ENCODE results near the gene SLC22A4.
A peak's percentile ranks its signal among the peaks of the same experiment; 100 is the strongest.

SLC22A4 gene

DNA sequence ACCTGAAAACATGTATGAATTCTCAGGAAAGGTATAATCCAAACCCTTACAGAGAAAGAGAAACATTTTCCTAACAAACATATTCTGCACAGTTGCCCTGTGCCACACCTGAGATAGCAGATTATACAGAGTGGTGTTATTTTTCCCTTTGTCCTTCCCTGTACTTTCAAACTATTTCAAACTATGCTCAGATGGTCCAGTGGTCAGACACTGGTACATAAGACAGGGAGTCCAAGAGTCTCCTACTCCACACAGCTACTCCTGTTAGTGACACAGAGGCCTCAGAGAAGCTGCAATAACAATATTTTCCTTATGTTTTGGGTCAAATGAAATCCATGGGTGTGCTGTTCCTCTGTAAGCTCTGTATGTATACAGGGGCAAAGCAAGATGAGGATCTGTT lies 45.3 kb downstream of the SLC22A4 start:
- no peak for DNase-seq (ENCODE audit: low spot score)

DNA sequence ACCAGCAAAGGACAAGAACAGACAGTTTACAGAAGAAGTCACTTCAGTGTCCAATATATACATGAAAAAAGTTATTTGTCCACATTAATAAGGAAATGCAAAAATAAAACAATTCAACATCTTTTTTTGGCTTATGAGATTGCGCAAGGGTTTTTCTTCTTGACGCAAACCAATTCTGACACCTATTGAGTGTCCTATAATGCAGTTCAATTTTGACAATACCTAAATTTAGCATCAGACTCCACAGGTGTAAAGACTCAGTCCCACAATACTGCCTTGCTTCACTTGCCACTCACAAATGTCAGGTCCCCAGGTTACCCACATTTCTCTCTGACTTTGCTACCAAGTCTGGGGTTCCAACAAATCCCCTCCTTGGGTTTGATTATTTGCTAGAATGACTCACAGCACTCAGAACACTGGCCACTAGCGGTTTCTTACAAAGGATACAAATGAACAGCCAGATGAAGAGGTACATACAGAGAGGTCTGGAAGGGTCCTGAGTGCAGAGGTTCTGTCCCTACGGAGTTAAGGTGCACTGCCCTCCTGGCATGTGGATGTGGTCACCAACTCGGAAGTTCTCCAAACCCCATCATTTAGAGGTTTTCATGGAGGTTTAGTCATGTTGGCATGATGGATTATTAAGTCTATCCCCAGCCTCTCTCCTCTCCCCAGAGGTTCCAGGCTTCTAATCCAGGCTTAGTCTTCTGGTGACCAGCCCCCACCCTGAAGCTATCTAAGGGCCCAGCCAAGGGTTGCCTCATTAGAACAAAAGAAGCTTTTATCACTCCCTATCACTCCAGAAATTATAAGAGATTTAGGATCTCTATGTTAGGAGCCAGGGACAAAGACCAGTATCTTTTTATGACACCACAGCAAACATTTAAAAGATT lies 48.3 kb downstream of the SLC22A4 start:
- DNase-seq (ENCODE audit: low spot score) = no peak

DNA sequence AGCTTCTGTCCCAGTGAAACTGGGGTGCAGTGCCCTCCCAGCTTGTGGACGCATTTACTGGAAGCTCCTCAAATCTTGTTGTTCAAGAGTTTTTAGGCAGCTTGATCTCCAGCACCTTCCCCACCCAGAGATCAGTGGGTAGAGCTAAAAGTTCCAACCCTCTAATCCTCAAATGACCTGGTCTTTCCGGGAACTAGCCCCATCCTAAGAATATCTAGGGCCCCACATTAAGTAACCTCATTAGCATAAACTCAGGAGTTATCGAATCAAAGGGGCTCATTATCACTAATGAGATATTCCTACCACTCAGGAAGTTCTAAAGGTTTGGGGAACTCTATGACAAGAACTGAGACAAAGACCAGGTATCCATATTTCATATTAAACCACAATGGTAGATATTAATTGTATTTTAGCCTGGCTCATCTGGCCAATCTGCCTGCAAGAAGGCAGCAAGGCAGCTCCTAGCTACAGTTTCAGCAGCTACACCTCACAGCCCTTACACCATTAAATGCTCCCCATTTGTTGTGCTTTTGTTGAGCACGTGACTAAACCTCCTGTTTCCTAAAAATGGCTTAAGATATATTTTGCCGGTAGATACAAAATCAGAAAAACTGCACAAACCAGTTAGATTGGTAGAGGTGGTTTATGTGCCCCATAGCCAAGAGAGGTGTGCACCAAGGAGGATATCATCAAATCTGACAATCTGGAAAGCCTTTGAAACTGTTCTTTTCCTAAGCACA lies 50.8 kb downstream of the SLC22A4 start:
- no peak for DNase-seq (ENCODE audit: low spot score)

DNA sequence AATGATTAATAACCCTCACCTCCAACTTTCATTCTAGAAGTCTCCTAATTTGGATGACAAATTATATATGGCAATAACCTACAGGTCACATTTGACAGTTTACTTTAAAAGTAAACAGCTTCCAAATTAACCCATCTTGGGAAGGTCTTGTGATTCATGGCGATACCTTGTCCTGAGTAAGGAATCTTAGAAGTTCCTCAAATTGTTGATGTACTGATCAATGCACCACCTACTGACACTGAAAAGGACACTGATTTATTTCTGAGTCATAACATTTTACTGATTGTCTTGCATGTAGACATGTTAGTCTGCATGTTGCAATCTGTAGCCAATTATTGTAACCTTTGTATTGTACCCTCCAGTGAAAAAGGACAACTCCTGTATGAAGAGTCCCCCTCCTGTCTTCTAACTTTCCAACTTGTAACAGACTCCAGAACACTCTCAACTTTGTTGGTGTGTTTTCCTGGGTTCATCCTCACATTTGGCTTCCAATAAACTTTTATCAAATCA lies 59.3 kb downstream of the SLC22A4 start:
- no peak for DNase-seq (ENCODE audit: low spot score)

DNA sequence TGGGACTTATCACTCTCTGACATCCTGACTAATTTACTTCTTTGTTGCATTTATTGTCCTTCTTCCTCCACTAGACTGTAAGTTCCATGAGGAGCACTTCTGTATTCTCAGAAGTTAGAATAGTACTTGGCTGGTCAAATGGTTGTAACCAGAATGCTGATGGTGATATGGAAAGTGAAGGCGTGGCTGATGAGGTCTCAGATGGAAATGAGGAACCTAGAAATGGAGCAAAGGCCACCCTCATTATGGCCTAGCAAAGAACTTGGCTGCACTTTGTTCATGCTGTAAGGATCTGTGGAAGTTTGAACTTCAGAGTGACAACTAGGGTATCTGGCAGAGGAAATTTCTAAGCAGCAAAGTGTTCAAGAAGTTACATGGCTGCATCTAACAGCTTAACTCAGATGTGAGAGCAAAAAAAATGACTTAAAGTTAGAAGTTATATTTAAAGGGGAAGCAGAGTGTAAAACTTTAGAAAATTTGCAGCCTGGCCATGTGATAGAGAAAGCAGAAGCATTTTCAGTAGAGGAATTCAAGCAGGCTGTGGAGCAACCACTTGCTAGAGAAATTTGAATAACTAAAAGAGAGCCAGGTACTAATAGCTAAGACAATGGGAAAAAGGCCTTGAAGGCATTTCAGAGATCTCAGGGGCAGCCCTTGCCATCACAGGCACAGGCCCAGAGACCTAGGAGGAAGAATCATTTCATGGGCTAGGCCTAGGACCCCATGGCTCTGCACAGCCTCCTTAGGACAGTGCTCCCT lies 60.4 kb downstream of the SLC22A4 start:
- DNase-seq (ENCODE audit: low spot score) = no peak

DNA sequence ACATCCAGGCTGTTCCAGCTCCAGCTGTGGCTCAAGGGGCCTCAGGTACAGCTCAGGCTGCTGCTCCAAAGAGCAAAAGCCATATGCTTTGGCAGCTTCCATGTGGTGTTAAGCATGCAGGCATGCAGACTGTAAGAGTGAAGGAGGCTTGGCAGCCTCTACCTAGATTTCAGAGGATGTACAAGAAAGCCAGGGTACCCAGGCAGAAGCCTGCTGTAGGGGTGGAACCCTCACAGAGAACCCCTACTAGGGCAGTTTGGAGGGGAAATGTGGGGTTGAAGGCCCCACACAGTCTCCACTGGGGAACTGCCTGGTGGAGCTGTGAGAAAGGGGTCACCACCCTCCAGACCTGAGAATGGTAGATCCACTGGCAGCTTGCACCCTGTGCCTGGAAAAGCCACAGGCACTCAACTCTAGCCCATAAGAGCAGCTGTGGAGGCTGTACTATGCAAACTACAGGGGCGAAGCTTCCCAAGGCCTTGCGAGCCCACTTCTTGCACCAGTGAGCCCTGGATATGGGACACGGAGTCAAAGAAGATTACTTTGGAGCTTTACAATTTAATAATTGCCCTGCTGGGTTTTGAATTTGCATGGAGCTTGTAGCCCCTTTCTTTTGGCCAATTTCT lies 61.1 kb downstream of the SLC22A4 start:
- DNase-seq (ENCODE audit: low spot score) = no peak

DNA sequence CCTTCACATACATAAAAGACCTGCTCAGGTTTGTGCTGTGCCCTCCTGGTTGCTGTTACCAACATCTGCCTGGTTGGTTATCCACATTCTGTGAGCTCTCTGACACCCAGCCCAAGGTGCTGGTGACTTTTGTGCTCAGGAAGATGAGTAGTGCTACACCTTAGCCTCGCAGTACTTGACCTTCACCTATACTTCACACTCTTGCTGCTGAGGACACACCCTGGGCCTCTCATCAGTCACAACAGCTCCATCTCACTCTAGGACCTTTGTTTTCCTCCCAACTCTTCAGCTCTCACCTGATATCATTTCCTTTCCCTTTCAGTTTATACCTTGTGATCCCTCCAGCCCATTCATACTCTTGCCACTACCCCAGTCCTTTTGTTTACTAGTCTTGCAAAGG lies 64.6 kb downstream of the SLC22A4 start:
- no peak for DNase-seq (ENCODE audit: low spot score)

DNA sequence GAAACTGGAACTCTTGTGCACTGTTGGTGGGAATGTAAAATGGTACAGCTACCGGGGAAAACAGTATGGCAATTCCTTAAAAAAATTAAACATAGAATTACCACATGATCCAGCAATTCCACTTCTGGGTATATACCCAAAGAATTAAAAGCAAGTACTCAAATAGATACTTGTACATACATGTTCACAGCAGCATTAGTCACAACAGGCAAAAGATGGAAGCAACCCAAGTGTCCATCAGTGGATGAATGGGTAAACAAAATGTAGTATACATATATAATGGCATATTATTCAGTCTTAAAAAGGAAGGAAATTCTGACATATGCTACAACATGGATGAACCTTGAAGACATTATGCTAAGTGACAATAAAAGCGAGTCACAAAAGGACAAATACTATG lies 67.9 kb downstream of the SLC22A4 start:
- DNase-seq (ENCODE audit: low spot score) = no peak

DNA sequence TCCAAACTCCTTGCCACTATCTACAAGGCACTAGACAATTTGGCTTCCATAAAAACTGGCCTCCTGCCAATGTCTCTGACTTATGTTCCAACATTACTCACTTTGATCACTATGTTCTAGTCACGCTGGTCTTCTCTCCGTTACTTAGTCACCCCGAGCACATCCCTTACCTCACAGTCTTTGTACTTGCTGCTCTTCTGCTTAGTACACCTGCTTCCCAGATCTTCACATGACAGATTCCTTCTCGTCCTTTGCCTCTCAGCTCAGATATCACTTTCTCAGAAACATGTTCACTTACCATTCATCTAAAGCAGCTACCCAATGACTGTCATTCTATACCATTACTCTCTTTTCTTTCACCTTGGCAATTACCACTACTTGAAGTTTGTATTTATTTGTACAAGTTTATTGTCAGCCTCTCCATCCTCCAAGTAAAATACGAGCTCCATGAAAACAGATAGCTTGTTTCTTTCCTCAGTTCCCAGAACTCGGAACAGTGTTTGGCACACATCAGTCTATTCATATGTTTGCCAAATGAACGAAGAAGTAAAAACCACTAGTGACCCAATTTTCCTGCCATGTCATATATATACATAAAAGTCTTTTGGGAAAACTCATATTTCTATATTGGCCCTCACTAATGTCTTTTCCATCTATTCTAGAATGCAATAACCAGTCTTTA lies 69.4 kb downstream of the SLC22A4 start:
- DNase-seq (ENCODE audit: low spot score) = no peak

DNA sequence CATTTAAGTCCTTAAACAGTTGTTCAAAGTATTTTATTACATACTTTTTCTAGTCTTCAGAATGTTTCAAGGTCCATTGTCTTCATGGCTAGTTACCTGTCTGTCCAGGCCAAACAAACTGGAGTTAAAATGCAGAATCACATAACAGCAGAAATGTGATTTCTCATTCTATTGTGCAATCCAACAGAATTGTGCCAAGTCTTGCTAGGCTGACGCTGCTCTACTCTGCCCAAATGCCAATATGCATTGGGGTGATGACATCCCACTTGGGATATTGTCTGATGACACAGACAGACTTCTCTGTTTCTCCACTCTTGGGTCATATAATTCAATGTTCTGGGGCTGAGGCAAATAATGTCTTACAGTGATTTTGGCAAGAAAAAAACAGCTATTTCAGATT lies 70.1 kb downstream of the SLC22A4 start:
- DNase-seq (ENCODE audit: low spot score) = no peak

DNA sequence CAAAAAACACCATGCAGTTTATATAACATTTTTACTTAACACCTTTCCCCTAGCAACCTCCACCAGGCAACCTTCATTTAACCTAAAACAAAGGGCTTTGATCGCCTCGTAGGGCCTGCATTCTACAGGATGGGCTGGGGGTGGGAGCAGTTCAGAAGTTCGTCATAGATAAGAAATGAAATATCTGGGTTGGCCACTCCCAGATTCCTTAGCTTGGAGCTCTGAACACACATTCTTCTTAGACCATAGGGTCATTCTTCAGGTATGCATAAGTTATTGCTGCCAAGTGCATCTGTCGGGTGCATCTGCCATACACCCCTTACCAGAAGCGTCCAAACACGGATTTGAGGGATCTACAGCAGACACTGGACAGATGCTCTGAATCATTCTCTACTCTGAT lies 71.0 kb downstream of the SLC22A4 start:
- DNase-seq (ENCODE audit: low spot score) = no peak

DNA sequence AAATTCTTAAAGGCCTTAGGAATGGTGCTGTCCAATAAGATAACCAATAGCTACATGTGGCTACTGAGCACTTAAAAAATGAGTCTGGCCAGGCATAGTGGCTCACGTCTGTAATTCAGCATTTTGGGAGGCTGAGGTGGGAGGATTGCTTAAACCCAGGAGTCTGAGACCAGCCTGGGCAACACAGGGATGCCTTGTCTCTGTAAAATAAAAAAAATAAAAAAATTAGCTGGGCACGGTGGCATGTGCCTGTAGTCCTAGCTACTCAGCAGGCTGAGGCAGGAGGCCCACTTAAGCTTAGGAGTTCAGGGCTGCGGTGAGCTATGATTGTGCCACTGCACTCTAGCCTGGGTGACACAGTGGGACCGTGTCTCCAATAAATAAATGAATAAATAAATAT lies 74.0 kb downstream of the SLC22A4 start:
- no peak for DNase-seq (ENCODE audit: low spot score)

DNA sequence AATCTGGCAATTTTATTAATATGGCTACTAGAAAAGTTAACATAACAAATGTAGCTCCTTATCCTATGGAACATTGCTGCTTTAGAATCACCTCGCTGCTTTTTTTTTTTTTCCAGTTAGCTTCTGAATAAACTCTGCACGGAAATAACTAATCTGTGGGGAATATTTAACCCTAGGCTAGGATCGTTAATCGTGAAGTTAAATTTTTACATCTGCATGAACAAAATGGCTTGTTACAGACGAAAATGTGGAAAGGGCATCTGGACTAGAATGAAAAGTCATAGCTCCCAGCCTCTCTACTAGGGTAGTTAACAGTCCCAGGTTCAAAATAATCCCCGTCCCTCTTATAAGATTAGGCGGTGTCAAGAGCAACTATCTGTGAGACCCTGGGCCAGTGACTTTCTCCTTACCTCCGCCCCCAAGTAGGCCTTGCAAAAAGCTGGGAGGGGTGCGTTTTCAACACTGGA lies 74.8 kb downstream of the SLC22A4 start:
- DNase-seq (ENCODE audit: low spot score) = no peak

DNA sequence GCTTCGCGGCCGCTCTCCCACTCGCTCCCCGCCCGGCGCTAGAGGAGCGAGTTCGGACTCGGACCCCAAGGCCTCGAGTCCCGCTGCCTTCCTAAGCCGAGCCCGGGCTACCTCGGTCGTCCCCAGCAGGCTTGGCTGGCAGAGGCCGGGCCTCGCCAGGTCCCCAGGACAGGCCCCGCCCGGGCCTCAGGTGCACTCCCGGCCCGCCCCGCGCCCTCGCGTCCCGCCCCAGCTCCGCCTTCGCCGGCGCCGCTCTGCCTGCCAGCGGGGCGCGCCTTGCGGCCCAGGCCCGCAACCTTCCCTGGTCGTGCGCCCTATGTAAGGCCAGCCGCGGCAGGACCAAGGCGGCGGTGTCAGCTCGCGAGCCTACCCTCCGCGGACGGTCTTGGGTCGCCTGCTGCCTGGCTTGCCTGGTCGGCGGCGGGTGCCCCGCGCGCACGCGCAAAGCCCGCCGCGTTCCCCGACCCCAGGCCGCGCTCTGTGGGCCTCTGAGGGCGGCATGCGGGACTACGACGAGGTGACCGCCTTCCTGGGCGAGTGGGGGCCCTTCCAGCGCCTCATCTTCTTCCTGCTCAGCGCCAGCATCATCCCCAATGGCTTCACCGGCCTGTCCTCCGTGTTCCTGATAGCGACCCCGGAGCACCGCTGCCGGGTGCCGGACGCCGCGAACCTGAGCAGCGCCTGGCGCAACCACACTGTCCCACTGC lies 75.4 kb downstream of the SLC22A4 start, which contains the start of gene SLC22A5:
TSS of gene SLC22A5 (plus strand) at position 237 of the 707 bp plus-strand sequence. CDS start at position 500, 263 bp downstream.
- peak; percentile 62 for DNase-seq (ENCODE audit: low spot score)

DNA sequence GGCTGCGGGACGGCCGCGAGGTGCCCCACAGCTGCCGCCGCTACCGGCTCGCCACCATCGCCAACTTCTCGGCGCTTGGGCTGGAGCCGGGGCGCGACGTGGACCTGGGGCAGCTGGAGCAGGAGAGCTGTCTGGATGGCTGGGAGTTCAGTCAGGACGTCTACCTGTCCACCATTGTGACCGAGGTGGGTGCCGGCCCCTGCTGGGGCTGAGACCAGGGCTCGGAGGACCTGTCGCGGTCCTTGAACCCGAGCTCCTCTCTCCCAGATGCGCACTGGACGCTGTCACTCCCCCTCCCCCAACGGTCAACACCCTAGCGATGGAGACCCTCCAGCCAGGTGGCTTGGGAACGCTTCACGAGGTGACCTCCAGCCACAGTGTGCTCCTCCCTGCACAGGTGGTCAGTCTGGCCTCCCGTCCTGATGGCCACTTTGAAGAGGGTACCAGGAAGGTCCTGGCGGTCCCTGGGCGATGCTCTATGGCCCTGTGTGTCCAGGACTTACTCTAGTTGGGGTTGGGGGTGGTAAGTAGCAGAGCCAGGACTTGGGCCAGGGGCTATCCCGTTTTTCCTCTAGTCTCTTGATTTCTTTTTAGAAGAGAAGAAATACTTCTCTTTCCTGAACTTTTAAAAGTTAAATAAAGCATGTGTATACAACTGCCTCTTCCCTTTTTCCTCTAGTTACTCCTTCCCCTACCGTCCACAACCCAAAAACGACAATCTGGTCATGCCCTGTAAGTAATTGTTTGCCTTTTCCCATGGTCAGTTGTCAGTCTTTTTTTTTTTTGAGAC lies 76.2 kb downstream of the SLC22A4 start:
- no peak for DNase-seq (ENCODE audit: low spot score)

DNA sequence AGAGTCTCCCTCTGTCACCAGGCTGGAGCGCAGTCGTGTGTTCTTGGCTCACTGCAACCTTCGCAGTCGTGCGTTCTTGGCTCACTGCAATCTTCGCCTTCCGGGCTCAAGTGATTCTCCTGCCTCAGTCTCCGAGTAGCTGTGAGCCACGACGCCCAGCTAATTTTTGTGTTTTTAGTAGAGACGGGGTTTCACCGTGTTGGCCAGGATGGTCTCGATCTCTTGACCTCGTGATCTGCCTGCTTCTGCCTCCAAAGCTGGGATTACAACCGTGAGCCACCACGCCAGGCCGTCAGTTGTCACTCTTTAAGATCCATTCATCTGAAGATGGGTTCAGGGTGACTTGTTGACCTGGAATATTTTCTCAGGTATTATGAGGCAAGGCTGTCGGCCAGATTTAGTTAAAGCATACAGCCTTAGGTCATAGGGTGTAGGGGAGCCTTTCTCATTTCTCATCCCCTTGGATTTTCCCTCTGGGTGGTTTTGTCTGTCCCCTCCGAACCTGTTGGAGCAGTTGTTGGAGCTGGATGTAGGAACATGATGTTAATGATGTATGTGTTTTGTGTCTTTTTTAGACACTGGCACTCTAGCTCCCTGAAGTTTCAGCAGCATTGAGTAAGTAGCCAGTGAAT lies 76.9 kb downstream of the SLC22A4 start:
- DNase-seq (ENCODE audit: low spot score) = no peak

DNA sequence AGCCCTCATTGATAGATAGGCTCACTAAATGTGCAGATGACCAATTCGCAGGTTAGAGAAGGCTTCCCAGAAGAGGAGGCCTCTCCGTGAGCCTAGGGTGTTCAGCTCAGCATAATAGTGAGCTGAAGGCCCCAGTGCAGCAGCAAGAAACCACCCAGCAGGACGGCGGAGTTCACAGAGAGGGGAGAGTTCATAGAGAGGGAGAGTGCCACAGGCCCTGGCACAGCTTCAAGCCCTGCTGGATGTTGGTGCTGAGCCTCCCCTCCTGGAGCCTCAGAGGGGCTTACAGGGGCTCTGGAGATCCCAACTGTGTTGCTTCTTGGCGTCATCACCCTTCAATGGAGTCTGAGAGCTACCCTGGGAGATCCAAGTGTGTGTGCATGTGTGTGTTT lies 77.4 kb downstream of the SLC22A4 start:
- DNase-seq (ENCODE audit: low spot score) = no peak

DNA sequence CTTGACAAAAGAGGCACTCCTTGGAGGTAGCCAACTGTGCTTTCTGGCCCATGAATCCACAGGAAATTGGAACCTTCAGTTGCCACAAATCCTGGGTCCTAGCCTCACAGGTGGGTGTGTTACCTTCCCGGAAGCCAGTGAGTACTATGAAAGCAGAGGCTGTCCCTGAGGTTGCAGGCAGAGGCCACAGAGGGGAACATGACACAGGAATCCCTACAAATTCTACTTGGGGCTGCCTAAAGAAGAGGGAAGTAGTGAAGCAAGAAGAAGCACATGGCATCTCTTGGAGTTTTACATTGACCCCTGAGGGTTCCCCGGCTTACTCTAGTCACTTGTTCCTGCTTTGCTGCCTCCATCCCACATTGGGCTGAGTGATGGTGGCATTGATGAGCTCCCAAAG lies 77.9 kb downstream of the SLC22A4 start:
- no peak for DNase-seq (ENCODE audit: low spot score)

DNA sequence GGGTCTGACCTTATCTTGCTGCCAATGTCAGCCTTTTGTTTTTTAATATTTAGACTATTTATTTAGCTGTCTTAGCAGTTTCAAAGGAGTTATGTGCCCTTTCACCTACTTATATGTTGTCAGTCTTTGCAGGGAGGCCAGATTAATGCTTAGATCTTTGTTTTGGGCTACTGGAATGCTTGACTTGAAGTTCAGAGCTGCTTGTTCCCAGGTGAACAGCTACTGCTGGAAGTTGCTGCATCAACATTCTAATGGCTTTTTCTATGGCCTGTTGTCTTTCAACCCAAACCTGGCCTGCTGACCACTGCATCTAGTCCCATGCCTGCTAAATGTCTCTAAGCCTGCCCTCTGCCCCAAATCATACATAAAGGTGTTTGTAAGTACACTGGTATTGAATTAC lies 78.3 kb downstream of the SLC22A4 start:
- DNase-seq (ENCODE audit: low spot score) = no peak
